Neural progenitor cell (in vitro differentiated cells): ENCODE results near the gene FN3K.

ENCODE experiments used
- CTCF ChIP-seq: fragments of 200-600 bp; sonication (generic); IDR thresholded peaks from 2 replicates; pipeline ENCODE4 v1.5.1; 2017; ENCODE audit warnings: antibody characterized with exemption, mild to moderate bottlenecking
- EZH2 ChIP-seq: fragments of 200-600 bp; sonication (generic); IDR thresholded peaks from 2 replicates; pipeline ENCODE4 v1.6.1; 2017; ENCODE audit warnings: antibody characterized with exemption, mild to moderate bottlenecking, moderate library complexity

DNA sequence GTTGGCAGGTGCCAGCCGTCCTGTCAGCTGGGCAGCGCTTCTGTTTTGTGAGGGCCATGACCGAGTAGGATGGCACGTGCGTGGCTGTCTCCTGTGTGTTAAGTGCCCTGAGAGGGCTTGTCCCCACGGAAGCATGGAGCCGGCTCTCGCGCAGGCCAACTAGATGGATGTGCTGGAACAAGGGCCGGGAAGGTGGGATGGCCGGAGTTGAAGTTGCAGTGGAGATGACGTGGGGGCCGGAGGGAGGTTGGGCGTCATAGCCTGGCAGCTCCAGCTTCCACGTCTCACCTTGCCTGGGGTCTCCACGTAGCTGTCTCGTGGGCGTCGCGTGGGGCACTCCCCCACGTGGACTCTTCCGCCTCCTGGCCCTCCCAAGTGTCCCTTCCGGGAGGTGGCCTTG lies 44.1 kb downstream of the FN3K start:
- TF ChIP-seq CTCF = no peak
- TF ChIP-seq EZH2 = no peak
